Kidney (tissue), 14 donors: ENCODE data around the gene NFATC2IP. TPM values are rescaled to one million over a fixed set of nuclear protein-coding genes. Genes with fewer than 3 reads are reported as not detected.
"Not testable (repeated sequence)": the region's sequence is repeated elsewhere in the genome, so short reads cannot be mapped to it uniquely, and the experiment has no call there.

ENCODE experiments used
- DNase-seq, 5 donors: peaks; one replicate each; pipeline ENCODE4 v3.0.0-alpha.2; 2013 to 2020
- FAIRE-seq: peaks from 2 replicates; lab custom pipeline; 2012; peaks lifted over from hg19 to GRCh38; lab: Jason Lieb, UNC
- H3K27ac ChIP-seq, 2 donors: one replicate each; pipeline ENCODE4 v1.7.0; 2013; ENCODE audit warnings: low read depth in 2 of 2, low read length in 2 of 2, inconsistent platforms in 1 of 2
- H3K27me3 ChIP-seq: one replicate; pipeline ENCODE4 v1.7.1; 2013; ENCODE audit warnings: low read length, inconsistent platforms; ENCODE audit not compliant: control insufficient read depth, insufficient read depth
- H3K36me3 ChIP-seq, 3 donors: one replicate each; pipeline versions ENCODE4 v1.7.0 to v1.7.1; 2013; ENCODE audit warnings: low read length in 3 of 3, control low read depth in 1 of 3, inconsistent platforms in 1 of 3; ENCODE audit not compliant: insufficient read depth in 3 of 3, control insufficient read depth in 2 of 3
- H3K4me1 ChIP-seq, 3 donors: one replicate each; pipeline versions ENCODE4 v1.7.0 to v1.7.1; 2013; ENCODE audit warnings: low read length in 3 of 3, inconsistent platforms in 1 of 3, low read depth in 1 of 3; ENCODE audit not compliant: control insufficient read depth in 2 of 3, insufficient read depth in 2 of 3
- H3K4me3 ChIP-seq, 3 donors: one replicate each; pipeline versions ENCODE4 v1.7.0 to v1.8.1; 2013; ENCODE audit warnings: low read length in 3 of 3, control low read depth in 1 of 3, inconsistent platforms in 1 of 3
- H3K9ac ChIP-seq, 3 donors: one replicate each; pipeline versions ENCODE4 v1.7.0 to v1.7.1; 2013; ENCODE audit warnings: low read length in 3 of 3, control low read depth in 1 of 3, inconsistent platforms in 1 of 3
- H3K9me3 ChIP-seq, 3 donors: one replicate each; pipeline versions ENCODE4 v1.7.0 to v1.7.1; 2013; ENCODE audit warnings: low read length in 3 of 3, control low read depth in 1 of 3, inconsistent platforms in 1 of 3; ENCODE audit not compliant: control insufficient read depth in 2 of 3, insufficient read depth in 1 of 3
- intact Hi-C: fragments of 100-400 bp; cut with DNase I; formaldehyde crosslinking; loops from one replicate; pipeline ENCODE4 v1.11.1; 2022
- polyA plus RNA-seq: library from polyadenylated mRNA; stranded (reverse); fragments of 350-450 nt; fragmentation: Illumina TruSeq; extraction: RNeasy Lipid Tissue Mini Kit (QIAGEN cat#74804); gene quantifications from one replicate; pipeline ENCODE4 v1.2.3, GENCODE V29; 2014; ENCODE audit warnings: low read depth, low replicate concordance; ENCODE audit not compliant: insufficient read depth
- total RNA-seq: library from RNA; stranded (reverse); fragmentation: NEBNext Ultra II Directional; extraction: Animal tissue kit (Norgen Biotek cat#: 25700); gene quantifications from one replicate; pipeline ENCODE4 v1.2.1, GENCODE V29; 2021
- TF ChIP-seq, protein P1 (sequence below): IDR thresholded peaks from 3 replicates; pipeline ENCODE4 v1.5.1; 2012; ENCODE audit warnings: mild to moderate bottlenecking, moderate library complexity, borderline replicate concordance; ENCODE audit not compliant: insufficient read depth; ENCODE audit errors: extremely low read depth
- donor health status: control.
- donor health status: control.
- donor health status: control.
- donor health status: control.
- donor health status: control.
- donor health status: DM: yes; HTN: yes; CAD: no.
- donor health status: Normal renal cell carcinoma (clear cell type).

NFATC2IP gene
- total and polyA plus RNA-seq, 2 donors from 2014 or later: 8.9 to 31.0 TPM

DNA sequence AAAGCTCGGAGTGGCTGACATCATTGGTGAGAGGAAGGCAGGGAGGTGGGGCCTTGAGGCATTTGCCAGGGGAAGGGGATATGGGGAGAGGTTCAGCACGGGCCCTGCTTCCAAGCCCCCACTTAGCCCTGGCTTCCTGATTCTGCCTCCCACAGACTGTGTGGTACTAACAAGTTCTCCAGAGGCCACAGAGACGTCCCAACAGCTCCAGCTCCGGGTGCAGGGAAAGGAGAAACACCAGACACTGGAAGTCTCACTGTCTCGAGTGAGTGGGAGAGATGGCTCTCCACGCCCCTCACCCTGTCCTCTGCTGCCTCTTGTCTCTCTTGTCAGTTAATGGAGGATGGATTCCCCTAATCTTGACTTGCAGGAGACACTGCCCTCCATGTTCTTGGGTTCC, 8.1 kb downstream of the NFATC2IP start:
- intact Hi-C loops: no loop called here
- Histone ChIP-seq H3K4me3 (no peak overlapping the region), H3K9me3 (no peaks in the 10 kb centered on the region), H3K9ac (no peak overlapping the region), H3K27ac (no peak overlapping the region), H3K4me1 (no peaks in the 10 kb centered on the region), H3K27me3 (no peaks in the 10 kb centered on the region), H3K36me3 (peaks cover 2 to 31% (median 21%) of the 10 kb centered on the region in 3 donors)
- TF ChIP-seq, protein P1, sequence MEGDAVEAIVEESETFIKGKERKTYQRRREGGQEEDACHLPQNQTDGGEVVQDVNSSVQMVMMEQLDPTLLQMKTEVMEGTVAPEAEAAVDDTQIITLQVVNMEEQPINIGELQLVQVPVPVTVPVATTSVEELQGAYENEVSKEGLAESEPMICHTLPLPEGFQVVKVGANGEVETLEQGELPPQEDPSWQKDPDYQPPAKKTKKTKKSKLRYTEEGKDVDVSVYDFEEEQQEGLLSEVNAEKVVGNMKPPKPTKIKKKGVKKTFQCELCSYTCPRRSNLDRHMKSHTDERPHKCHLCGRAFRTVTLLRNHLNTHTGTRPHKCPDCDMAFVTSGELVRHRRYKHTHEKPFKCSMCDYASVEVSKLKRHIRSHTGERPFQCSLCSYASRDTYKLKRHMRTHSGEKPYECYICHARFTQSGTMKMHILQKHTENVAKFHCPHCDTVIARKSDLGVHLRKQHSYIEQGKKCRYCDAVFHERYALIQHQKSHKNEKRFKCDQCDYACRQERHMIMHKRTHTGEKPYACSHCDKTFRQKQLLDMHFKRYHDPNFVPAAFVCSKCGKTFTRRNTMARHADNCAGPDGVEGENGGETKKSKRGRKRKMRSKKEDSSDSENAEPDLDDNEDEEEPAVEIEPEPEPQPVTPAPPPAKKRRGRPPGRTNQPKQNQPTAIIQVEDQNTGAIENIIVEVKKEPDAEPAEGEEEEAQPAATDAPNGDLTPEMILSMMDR: no peak
- DNase-seq (no peak), FAIRE-seq (no peak)

DNA sequence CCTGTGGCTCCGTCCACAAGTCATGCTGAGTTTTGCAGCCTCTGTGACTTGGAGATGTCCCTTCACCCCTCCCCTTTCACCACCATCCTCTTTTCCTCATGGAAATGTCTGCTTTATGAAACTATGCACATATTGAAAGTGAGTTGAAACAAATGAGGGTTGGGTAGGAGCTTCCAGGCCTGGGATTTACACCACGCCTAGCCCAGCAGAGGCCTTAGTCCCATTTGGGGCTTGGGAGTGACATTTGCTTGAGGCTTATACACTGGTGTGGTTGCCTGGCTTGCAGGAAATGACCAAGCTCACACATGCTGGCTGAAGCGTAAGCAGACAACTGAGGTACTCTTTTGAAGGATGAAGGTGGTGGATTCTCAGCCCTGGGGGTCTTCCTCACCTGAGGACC, 13.3 kb downstream of the NFATC2IP start:
- FAIRE-seq (no peak), DNase-seq (no peak)
- Histone ChIP-seq H3K27me3 (no peaks in the 10 kb centered on the region), H3K36me3 (peaks cover 4 to 20% (median 15%) of the 10 kb centered on the region in 3 donors), H3K27ac (no peak overlapping the region), H3K9me3 (no peaks in the 10 kb centered on the region), H3K4me1 (no peaks in the 10 kb centered on the region), H3K4me3 (no peak overlapping the region), H3K9ac (no peak overlapping the region)
- TF ChIP-seq, protein P1: no peak
- intact Hi-C loops: no loop called here

DNA sequence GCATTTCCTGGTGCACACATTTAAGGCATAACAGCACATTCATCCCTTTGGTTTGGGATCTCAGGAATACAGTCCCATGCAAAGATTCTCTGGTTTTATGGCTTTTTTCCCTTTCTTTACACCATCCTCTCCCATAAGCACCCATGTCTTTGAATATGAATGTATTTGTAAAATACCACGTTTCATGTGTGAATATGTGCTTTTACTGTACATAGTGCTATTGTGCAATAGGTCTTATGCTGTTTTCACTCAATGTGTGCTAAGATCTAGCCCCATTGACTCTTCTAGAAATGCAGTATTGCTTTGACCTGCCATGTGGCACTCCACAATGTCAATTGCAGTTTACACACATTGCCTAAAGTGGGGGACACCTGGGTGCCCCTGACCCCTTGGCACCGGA, 13.8 kb downstream of the NFATC2IP start:
- FAIRE-seq (no peak), DNase-seq (no peak)
- Histone ChIP-seq H3K27ac (no peak overlapping the region), H3K9me3 (no peaks in the 10 kb centered on the region), H3K9ac (no peak overlapping the region), H3K4me3 (no peak overlapping the region), H3K27me3 (no peaks in the 10 kb centered on the region), H3K36me3 (peaks cover 4 to 20% (median 15%) of the 10 kb centered on the region in 3 donors), H3K4me1 (no peaks in the 10 kb centered on the region)
- TF ChIP-seq, protein P1: no peak
- intact Hi-C loops: no loop called here

DNA sequence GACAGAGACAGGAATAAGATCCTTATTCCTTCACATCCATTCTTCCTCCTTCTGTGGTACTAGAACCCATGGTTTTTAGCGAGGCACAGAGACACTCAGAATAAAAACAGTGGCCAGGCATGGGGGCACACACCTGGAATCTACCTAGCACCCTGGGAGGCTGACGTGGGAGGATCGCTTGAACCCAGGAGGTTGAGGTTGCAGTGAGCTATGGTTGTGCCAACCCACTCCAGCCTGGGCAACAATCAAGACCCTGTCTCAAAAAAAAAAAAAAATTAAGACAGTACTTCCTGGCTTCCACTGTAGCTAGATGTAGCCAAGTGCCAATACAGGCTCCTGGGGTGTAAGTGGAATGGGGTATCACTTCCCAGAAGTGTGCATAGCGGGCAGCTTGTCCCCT, 16.4 kb downstream of the NFATC2IP start:
- Histone ChIP-seq H3K4me1 (no peaks in the 10 kb centered on the region), H3K27me3 (no peaks in the 10 kb centered on the region), H3K36me3 (peaks cover 3 to 12% (median 11%) of the 10 kb centered on the region in 3 donors), H3K4me3 (no peak overlapping the region), H3K9ac (no peak overlapping the region), H3K9me3 (no peaks in the 10 kb centered on the region), H3K27ac (no peak overlapping the region)
- TF ChIP-seq, protein P1: no peak
- DNase-seq: no peak
- no peak for FAIRE-seq
- intact Hi-C loops: no loop called here

DNA sequence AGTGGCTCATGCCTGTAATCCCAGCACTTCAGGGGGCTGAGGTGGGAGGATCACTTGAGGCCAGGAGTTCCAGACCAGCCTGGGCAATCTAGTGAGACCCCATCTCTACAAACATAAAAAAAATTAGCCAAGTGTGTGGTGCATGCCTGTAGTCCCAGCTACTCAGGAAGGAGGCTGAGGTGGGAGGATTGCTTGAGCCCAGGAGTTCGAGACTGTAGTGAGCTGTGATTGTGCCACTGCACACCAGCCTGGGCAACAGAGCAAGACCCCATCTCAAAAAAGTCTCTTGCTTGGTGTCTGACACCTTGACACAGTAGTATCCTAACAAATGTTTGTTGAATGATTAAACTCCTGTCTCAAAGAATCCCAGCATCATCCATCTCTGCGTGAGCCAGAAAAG, 19.0 kb downstream of the NFATC2IP start:
- intact Hi-C loops, H3K4me3 ChIP-seq, H3K27me3 ChIP-seq, H3K9ac ChIP-seq, FAIRE-seq, H3K9me3 ChIP-seq, H3K36me3 ChIP-seq, DNase-seq, H3K4me1 ChIP-seq, H3K27ac ChIP-seq: not testable (repeated sequence)
